MCF 10A (cell line): ENCODE results near the gene CPNE5. TPM values are rescaled to one million over a fixed set of nuclear protein-coding genes. Genes with fewer than 3 reads are reported as not detected.

ENCODE experiments used
- BruUV-seq: library from RNA; stranded (reverse); fragments of 400-500 nt; replicated peaks from 2 replicates; lab custom pipeline; 2021; lab: Mats Ljungman, UMichigan
- CTCF ChIA-PET: fragments of 300-600 bp; sonication (Branson Sonifier 250); formaldehyde crosslinking; extraction: SDS; loops from one replicate; lab custom pipeline; 2021; ENCODE audit warnings: antibody characterized with exemption, inconsistent platforms; lab: Yijun Ruan, JAX
- POLR2A ChIA-PET: fragments of 300-600, 350-650 bp; sonication (Branson Sonifier 250); formaldehyde crosslinking; extraction: SDS; loops from one replicate; lab custom pipeline; 2020; ENCODE audit warnings: antibody characterized with exemption, inconsistent platforms; lab: Yijun Ruan, JAX
- DNase-seq: peaks from one replicate; pipeline ENCODE4 v3.0.0-alpha.2; 2018; ENCODE audit not compliant: unreplicated experiment
- H3K27ac Mint-ChIP-seq: one replicate; pipeline ENCODE4 v1.8.0; 2022; ENCODE audit warnings: mild to moderate bottlenecking, low read depth, mixed read lengths; ENCODE audit not compliant: unreplicated experiment
- H3K27me3 Mint-ChIP-seq: one replicate; pipeline ENCODE4 v1.8.0; 2022; ENCODE audit warnings: mixed read lengths; ENCODE audit not compliant: insufficient read depth, unreplicated experiment
- H3K36me3 Mint-ChIP-seq: one replicate; pipeline ENCODE4 v1.8.0; 2022; ENCODE audit warnings: mild to moderate bottlenecking, moderate library complexity, mixed read lengths; ENCODE audit not compliant: insufficient read depth, unreplicated experiment
- H3K4me1 Mint-ChIP-seq: one replicate; pipeline ENCODE4 v1.8.0; 2022; ENCODE audit warnings: mixed read lengths; ENCODE audit not compliant: insufficient read depth, unreplicated experiment
- H3K4me3 Mint-ChIP-seq: one replicate; pipeline ENCODE4 v1.8.0; 2022; ENCODE audit warnings: mild to moderate bottlenecking, moderate library complexity, mixed read lengths; ENCODE audit not compliant: unreplicated experiment
- H3K9me3 Mint-ChIP-seq: one replicate; pipeline ENCODE4 v1.8.0; 2022; ENCODE audit warnings: mixed read lengths; ENCODE audit not compliant: unreplicated experiment
- CTCF ChIP-seq: fragments of 200-600 bp; IDR thresholded peaks from one replicate; pipeline ENCODE4 v1.8.0; 2022; ENCODE audit warnings: antibody characterized with exemption, mild to moderate bottlenecking; ENCODE audit not compliant: unreplicated experiment
- intact Hi-C: fragments of 100-400 bp; cut with micrococcal nuclease; formaldehyde crosslinking; loops from 2 replicates; pipeline ENCODE4 v1.14.1; 2022
- total RNA-seq: library from RNA; stranded (reverse); gene quantifications from 2 replicates; pipeline ENCODE4 v1.2.3, GENCODE V29; 2022

Gene CPNE5
- total RNA-seq, 1 experiment from 2014 or later, result not detected

GRCh38 chr6:36743538-36744303 is 95.5 kb downstream of the CPNE5 start:
- no peak for DNase-seq
- BruUV-seq, result no TSS peak
- Mint-ChIP-seq H3K36me3 (no peaks in the 10 kb centered on the region), H3K27ac (no peak overlapping the region), H3K4me3 (no peak overlapping the region), H3K9me3 (no peaks in the 10 kb centered on the region), H3K27me3 (no peaks in the 10 kb centered on the region), H3K4me1 (peaks cover 11% of the 10 kb centered on the region)
- intact Hi-C loops, result no loop called here
- ChIA-PET CTCF (interaction anchor here (0.6 to 0.9 kb wide), 2 partner anchors 15 to 133 kb away, joined by 3 read pairs; no protein-coding TSS in a partner anchor), POLR2A (interaction anchor here (0.5 kb wide), 1 partner anchor 121 kb away, joined by 3 read pairs; no protein-coding TSS in a partner anchor)
- no peak for TF ChIP-seq CTCF

GRCh38 chr6:36743032-36743431 is 96.2 kb downstream of the CPNE5 start:
- no peaks in the 10 kb centered on the region for H3K36me3 Mint-ChIP-seq
- ChIA-PET POLR2A (interaction anchor here (0.5 kb wide), 1 partner anchor 122 kb away, joined by 3 read pairs; no protein-coding TSS in a partner anchor), CTCF (no interaction called here)
- BruUV-seq, result no TSS peak
- no peak for DNase-seq
- H3K27me3 Mint-ChIP-seq, result no peaks in the 10 kb centered on the region
- H3K4me3 Mint-ChIP-seq, result no peak overlapping the region
- no peak overlapping the region for H3K27ac Mint-ChIP-seq
- H3K4me1 Mint-ChIP-seq, result peaks cover 11% of the 10 kb centered on the region
- no peak for TF ChIP-seq CTCF
- no peaks in the 10 kb centered on the region for H3K9me3 Mint-ChIP-seq
- intact Hi-C loops, result no loop called here

GRCh38 chr6:36742146-36742545 is 97.1 kb downstream of the CPNE5 start:
- H3K27me3 Mint-ChIP-seq, result no peaks in the 10 kb centered on the region
- POLR2A ChIA-PET, result no interaction called here
- no peak for DNase-seq
- TF ChIP-seq CTCF, result no peak
- no peak overlapping the region for H3K4me3 Mint-ChIP-seq
- BruUV-seq, result no TSS peak
- intact Hi-C loops, result no loop called here
- H3K4me1 Mint-ChIP-seq, result peaks cover 11% of the 10 kb centered on the region
- CTCF ChIA-PET, result no interaction called here
- no peaks in the 10 kb centered on the region for H3K9me3 Mint-ChIP-seq
- no peak overlapping the region for H3K27ac Mint-ChIP-seq
- no peaks in the 10 kb centered on the region for H3K36me3 Mint-ChIP-seq

GRCh38 chr6:36740818-36741179 is 98.4 kb downstream of the CPNE5 start:
- TF ChIP-seq CTCF, result no peak
- Mint-ChIP-seq H3K4me1 (peaks cover 11% of the 10 kb centered on the region), H3K27ac (no peak overlapping the region), H3K4me3 (no peak overlapping the region), H3K36me3 (no peaks in the 10 kb centered on the region), H3K9me3 (no peaks in the 10 kb centered on the region), H3K27me3 (no peaks in the 10 kb centered on the region)
- no TSS peak for BruUV-seq
- POLR2A ChIA-PET, result no interaction called here
- CTCF ChIA-PET, result interaction anchor here (1.2 kb wide), 1 partner anchor 18 kb away, joined by 4 read pairs; no protein-coding TSS in a partner anchor
- intact Hi-C loops, result no loop called here
- no peak for DNase-seq
